H1 (cell line): ENCODE measurements around the gene SLC22A14. TPM values are rescaled to one million over a fixed set of nuclear protein-coding genes. Genes with fewer than 3 reads are reported as not detected.

ENCODE experiments used
- CTCF ChIA-PET: fragments of 300-600 bp; sonication (Branson Sonifier 250); formaldehyde crosslinking; loops from one replicate; lab custom pipeline; 2021; ENCODE audit not compliant: partially characterized antibody; lab: Charles Lee
- POLR2A ChIA-PET: fragments of 300-600 bp; sonication (Branson Sonifier 250); formaldehyde crosslinking; loops from one replicate; lab custom pipeline; 2021; ENCODE audit warnings: inconsistent platforms; ENCODE audit not compliant: partially characterized antibody; lab: Charles Lee
- DNase-seq, 2 experiments: peaks; one replicate each; pipeline versions ENCODE4 v3.0.0 to v3.0.0-alpha.2; 2010 to 2022; ENCODE audit warnings: low spot score in 2 of 2, low read depth in 1 of 2, mixed read lengths in 1 of 2
- FAIRE-seq: peaks from 2 replicates; lab custom pipeline; 2011; peaks lifted over from hg19 to GRCh38; lab: Jason Lieb, UNC
- H2AFZ ChIP-seq: 2 replicates; pipeline ENCODE4 v1.8.1; 2012; ENCODE audit warnings: low read length, inconsistent platforms
- H2AK5ac ChIP-seq: 2 replicates; pipeline ENCODE4 v1.6.1; 2013; ENCODE audit warnings: low read depth, low read length
- H2BK120ac ChIP-seq: replicated peaks from 2 replicates; pipeline ENCODE3; 2013; ENCODE audit warnings: low read depth, low read length, inconsistent platforms
- H2BK12ac ChIP-seq: 2 replicates; pipeline ENCODE4 v1.6.1; 2013; ENCODE audit warnings: low read depth, low read length
- H2BK15ac ChIP-seq: 2 replicates; pipeline ENCODE4 v1.6.1; 2013; ENCODE audit warnings: low read length
- H2BK20ac ChIP-seq: 2 replicates; pipeline ENCODE4 v1.6.1; 2013; ENCODE audit warnings: low read length
- H2BK5ac ChIP-seq: 2 replicates; pipeline ENCODE4 v1.6.1; 2013; ENCODE audit warnings: low read depth, low read length
- H3K14ac ChIP-seq: 2 replicates; pipeline ENCODE4 v1.6.1; 2013; ENCODE audit warnings: inconsistent platforms; ENCODE audit not compliant: insufficient read length
- H3K18ac ChIP-seq: 2 replicates; pipeline ENCODE4 v1.6.1; 2013; ENCODE audit warnings: low read length; ENCODE audit errors: extremely low read depth
- H3K23ac ChIP-seq: 2 replicates; pipeline ENCODE4 v1.6.1; 2013; ENCODE audit warnings: inconsistent platforms; ENCODE audit not compliant: insufficient read length
- H3K23me2 ChIP-seq: 2 replicates; pipeline ENCODE4 v1.6.1; 2013; ENCODE audit warnings: low read depth, low read length
- H3K27ac ChIP-seq: 2 replicates; pipeline ENCODE4 v1.6.1; 2011; ENCODE audit warnings: low read depth, low read length, inconsistent platforms
- H3K27me3 ChIP-seq, 4 experiments: replicated peaks in 1 of 4; 1 replicate in 1 of 4; 2 replicates in 3 of 4; pipeline versions ENCODE4 v1.6.1 to v1.8.1; 2011 to 2013; ENCODE audit warnings: low read length in 3 of 4, mild to moderate bottlenecking in 3 of 4, inconsistent platforms in 2 of 4, mixed read lengths in 2 of 4, moderate library complexity in 1 of 4; ENCODE audit not compliant: control insufficient read depth in 3 of 4, insufficient read depth in 3 of 4; ENCODE audit errors: extremely low read depth in 1 of 4
- H3K36me3 ChIP-seq, 4 experiments: 2 replicates each; pipeline versions ENCODE4 v1.6.1 to v1.8.1; 2011 to 2013; ENCODE audit warnings: mild to moderate bottlenecking in 4 of 4, low read length in 3 of 4, moderate library complexity in 2 of 4, control low read depth in 1 of 4, inconsistent platforms in 1 of 4; ENCODE audit not compliant: insufficient read depth in 4 of 4, control insufficient read depth in 2 of 4
- H3K4ac ChIP-seq: replicated peaks from 2 replicates; pipeline ENCODE3; 2013; ENCODE audit warnings: low read length, low read depth, mixed read lengths, inconsistent platforms; ENCODE audit not compliant: insufficient read length
- H3K4me1 ChIP-seq, 4 experiments: replicated peaks in 1 of 4; 1 replicate in 1 of 4; 2 replicates in 3 of 4; pipeline versions ENCODE4 v1.6.1 to v1.8.1; 2011 to 2013; ENCODE audit warnings: low read length in 3 of 4, inconsistent platforms in 2 of 4, mixed read lengths in 1 of 4; ENCODE audit not compliant: insufficient read depth in 4 of 4, control insufficient read depth in 3 of 4
- H3K4me2 ChIP-seq, 2 experiments: 2 replicates each; pipeline versions ENCODE4 v1.6.1 to v1.8.1; 2011 to 2013; ENCODE audit warnings: low read depth in 2 of 2, low read length in 2 of 2, control low read depth in 1 of 2, inconsistent platforms in 1 of 2, mild to moderate bottlenecking in 1 of 2; ENCODE audit not compliant: insufficient read depth in 1 of 2
- H3K4me3 ChIP-seq, 4 experiments: fragments of 200-600, 300-600 bp in 1 of 4; sonication (generic), shearing (Covaris generic), sonication (Bioruptor Twin) in 1 of 4; 2 replicates each; pipeline versions ENCODE4 v1.5.1 to v1.8.1; 2011 to 2016; ENCODE audit warnings: low read length in 4 of 4, low read depth in 3 of 4, control low read depth in 2 of 4, inconsistent platforms in 2 of 4, mild to moderate bottlenecking in 2 of 4, mixed read lengths in 1 of 4, moderate library complexity in 1 of 4; ENCODE audit not compliant: insufficient read depth in 2 of 4; ENCODE audit errors: extremely low read depth in 1 of 4
- H3K56ac ChIP-seq: replicated peaks from 2 replicates; pipeline ENCODE3; 2013; ENCODE audit warnings: low read depth, mild to moderate bottlenecking, mixed read lengths, low read length, inconsistent platforms; ENCODE audit not compliant: insufficient read length
- H3K79me1 ChIP-seq: 2 replicates; pipeline ENCODE4 v1.6.1; 2013; ENCODE audit warnings: low read depth, low read length, control low read depth
- H3K79me2 ChIP-seq, 2 experiments: 2 replicates each; pipeline versions ENCODE4 v1.6.1 to v1.8.1; 2012 to 2013; ENCODE audit warnings: low read length in 2 of 2, mild to moderate bottlenecking in 2 of 2, inconsistent platforms in 1 of 2; ENCODE audit not compliant: insufficient read depth in 2 of 2, control insufficient read depth in 1 of 2
- H3K9ac ChIP-seq, 4 experiments: replicated peaks in 1 of 4; 1 replicate in 1 of 4; 2 replicates in 3 of 4; pipeline versions ENCODE4 v1.6.1 to v1.8.1; 2011 to 2013; ENCODE audit warnings: low read depth in 3 of 4, low read length in 3 of 4, control low read depth in 2 of 4, mild to moderate bottlenecking in 2 of 4, moderate library complexity in 2 of 4, inconsistent platforms in 1 of 4; ENCODE audit errors: extremely low read depth in 1 of 4
- H3K9me3 ChIP-seq, 2 experiments: 2 replicates each; pipeline versions ENCODE4 v1.6.1 to v1.8.1; 2012 to 2013; ENCODE audit warnings: mild to moderate bottlenecking in 2 of 2, moderate library complexity in 2 of 2, control low read depth in 1 of 2, inconsistent platforms in 1 of 2, low read depth in 1 of 2, low read length in 1 of 2, mixed read lengths in 1 of 2; ENCODE audit not compliant: insufficient read depth in 2 of 2
- H4K20me1 ChIP-seq, 2 experiments: replicated peaks in 1 of 2; 2 replicates each; pipeline versions ENCODE3 to v1.8.1; 2011 to 2013; ENCODE audit warnings: inconsistent platforms in 2 of 2, low read length in 2 of 2, mild to moderate bottlenecking in 1 of 2; ENCODE audit not compliant: insufficient read depth in 2 of 2, control insufficient read depth in 1 of 2
- H4K5ac ChIP-seq: 2 replicates; pipeline ENCODE4 v1.6.1; 2013; ENCODE audit warnings: low read length, low read depth, mixed read lengths, inconsistent platforms; ENCODE audit not compliant: insufficient read length
- H4K8ac ChIP-seq: 2 replicates; pipeline ENCODE4 v1.8.0; 2013; ENCODE audit warnings: mild to moderate bottlenecking, moderate library complexity, low read length, inconsistent platforms; ENCODE audit not compliant: insufficient read depth; ENCODE audit errors: extremely low read depth
- H4K91ac ChIP-seq: replicated peaks from 2 replicates; pipeline ENCODE3; 2013; ENCODE audit warnings: low read length, mixed read lengths, inconsistent platforms; ENCODE audit not compliant: insufficient read length
- ASH2L ChIP-seq: fragments of 200-600, 300-600 bp; sonication (generic); IDR thresholded peaks from one replicate; pipeline ENCODE4 v1.7.1; 2017; ENCODE audit warnings: low read length
- BACH1 ChIP-seq: IDR thresholded peaks from 2 replicates; pipeline ENCODE4 v1.6.1; 2012; ENCODE audit warnings: low read length, improper control_type of control experiment
- BRCA1 ChIP-seq: IDR thresholded peaks from 2 replicates; pipeline ENCODE4 v1.6.1; 2012; ENCODE audit warnings: low read depth, low read length, improper control_type of control experiment
- CEBPB ChIP-seq: IDR thresholded peaks from 2 replicates; pipeline ENCODE4 v1.6.1; 2012; ENCODE audit warnings: low read depth, low read length
- CHD2 ChIP-seq: IDR thresholded peaks from 2 replicates; pipeline ENCODE4 v1.6.1; 2012; ENCODE audit warnings: low read length, improper control_type of control experiment
- EGR1 ChIP-seq: IDR thresholded peaks from 2 replicates; pipeline ENCODE4 v1.6.1; 2011; ENCODE audit warnings: low read depth, low read length, borderline replicate concordance
- EZH2 ChIP-seq: fragments of 200-600 bp; sonication (generic); IDR thresholded peaks from 2 replicates; pipeline ENCODE4 v1.7.1; 2012; ENCODE audit warnings: low read depth, mild to moderate bottlenecking, moderate library complexity, low read length, inconsistent platforms; ENCODE audit not compliant: severe bottlenecking
- HDAC2 ChIP-seq, 2 experiments: fragments of 300-600 bp in 1 of 2; sonication (generic) in 1 of 2; IDR thresholded peaks; 2 replicates each; pipeline ENCODE4 v1.6.1; 2011 to 2012; ENCODE audit warnings: low read depth in 2 of 2, low read length in 2 of 2, mild to moderate bottlenecking in 2 of 2, moderate library complexity in 2 of 2, borderline replicate concordance in 1 of 2, inconsistent platforms in 1 of 2
- POU5F1 ChIP-seq: IDR thresholded peaks from 2 replicates; pipeline ENCODE4 v1.6.1; 2011; ENCODE audit warnings: low read depth, mild to moderate bottlenecking, low read length, moderate library complexity
- SIX5 ChIP-seq: IDR thresholded peaks from 2 replicates; pipeline ENCODE4 v1.6.1; 2011; ENCODE audit warnings: mild to moderate bottlenecking, low read depth, low read length
- SP2 ChIP-seq: IDR thresholded peaks from 2 replicates; pipeline ENCODE4 v1.6.1; 2012; ENCODE audit warnings: mild to moderate bottlenecking, low read length, inconsistent platforms
- SUZ12 ChIP-seq: fragments of 200-600 bp; sonication (generic); IDR thresholded peaks from 2 replicates; pipeline ENCODE4 v1.6.1; 2012; ENCODE audit warnings: mild to moderate bottlenecking, inconsistent platforms, low read length, moderate library complexity, mixed read lengths
- TAF1 ChIP-seq: IDR thresholded peaks from 2 replicates; pipeline ENCODE4 v1.6.1; 2011; ENCODE audit warnings: mild to moderate bottlenecking, low read depth, low read length
- WGBS, 2 experiments: shearing (Covaris generic) in 1 of 2; methylation state at CpG; one replicate each; pipeline versions ENCODE4 v1.1.6 to v1.1.7; 2013 to 2015; ENCODE audit warnings: low lambda C conversion rate in 2 of 2, mixed read lengths in 2 of 2, inconsistent platforms in 1 of 2, low coverage in 1 of 2, missing lambda C conversion rate in 1 of 2; ENCODE audit not compliant: insufficient replicate concordance in 2 of 2, insufficient coverage in 1 of 2, insufficient read length in 1 of 2; ENCODE audit errors: extremely low coverage in 1 of 2, missing lambda C conversion rate in 1 of 2; 5-methylcytosine and 5-hydroxymethylcytosine counted together
- polyA plus RNA-seq, 7 experiments: library from polyadenylated mRNA; depleted of rRNA in 3 of 7; stranded (reverse) in 5 of 7; unstranded in 2 of 7; fragments of >200 nt in 5 of 7; fragments of 200-250 nt in 2 of 7; gene quantifications; 1 replicate in 5 of 7; 2 replicates in 1 of 7; 4 replicates in 1 of 7; pipeline versions ENCODE4 v1.2.1 to v1.2.3, GENCODE V29; 2011 to 2013; ENCODE audit warnings: missing spikeins in 2 of 7, mixed read lengths in 2 of 7
- total RNA-seq: library from RNA; stranded (reverse); fragmentation: NEBNext Ultra II Directional; extraction: Animal tissue kit (Norgen Biotek cat#: 25700); gene quantifications from 2 replicates; pipeline ENCODE4 v1.2.1, GENCODE V29; 2021
- TF ChIP-seq, protein P1 (sequence below): IDR thresholded peaks from 2 replicates; pipeline ENCODE4 v1.6.1; 2012; ENCODE audit warnings: low read length, inconsistent platforms

Gene SLC22A14
- total and polyA plus RNA-seq, 2 of the 8 experiments (the other 6 are each of a cell fraction or from before 2014, with no cell fraction given), result 0.03 TPM; not detected in 1

DNA sequence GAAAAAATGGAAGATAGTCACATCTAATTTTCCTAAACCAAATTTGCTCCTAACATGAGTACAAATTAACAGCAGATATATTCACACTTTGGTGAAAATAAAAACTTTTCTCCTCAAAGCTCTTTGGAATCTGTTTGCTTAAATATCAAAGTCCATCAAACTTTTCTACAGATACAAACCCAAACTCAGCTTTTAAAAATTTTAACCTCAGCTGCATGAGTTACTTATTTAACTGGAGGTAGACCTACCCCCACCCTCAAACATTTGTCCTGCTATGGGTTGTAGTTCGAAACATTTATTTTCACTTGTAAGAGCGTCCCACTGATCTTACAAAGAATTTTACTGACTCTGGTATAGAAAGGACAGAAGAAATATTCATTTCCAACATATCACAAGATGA lies 55.6 kb downstream of the SLC22A14 start:
- no peak overlapping the region for H3K27ac ChIP-seq
- DNase-seq (no peak), FAIRE-seq (no peak)
- WGBS, 2 experiments, result 88% methylated on average over 2 of the region's 2 CpGs; no CpG with 5 or more reads in 1 of the 2 experiments
- H2BK20ac ChIP-seq, result no peak overlapping the region
- no peak overlapping the region for H3K18ac ChIP-seq
- no peak overlapping the region for H2BK12ac ChIP-seq
- no peak overlapping the region for H2AK5ac ChIP-seq
- H3K4ac ChIP-seq, result no peak overlapping the region
- no peak overlapping the region for H3K14ac ChIP-seq
- H4K5ac ChIP-seq, result no peak overlapping the region
- H3K79me2 ChIP-seq, result no peaks in the 10 kb centered on the region
- ChIA-PET CTCF (interaction anchor here (0.9 to 1.0 kb wide), 2 partner anchors 9 to 13 kb away, joined by 3 to 4 read pairs; partner anchors contain the start of gene XYLB), POLR2A (no interaction called here)
- no peak overlapping the region for H3K4me2 ChIP-seq
- H3K9me3 ChIP-seq, result no peaks in the 10 kb centered on the region
- H3K4me3 ChIP-seq, result no peak overlapping the region
- H3K36me3 ChIP-seq, result no peaks in the 10 kb centered on the region
- H3K27me3 ChIP-seq, result no peaks in the 10 kb centered on the region; a peak in 1 of 7 replicates
- H4K20me1 ChIP-seq, result no peaks in the 10 kb centered on the region
- no peak overlapping the region for H4K91ac ChIP-seq
- no peak overlapping the region for H3K56ac ChIP-seq
- H3K23me2 ChIP-seq, result no peaks in the 10 kb centered on the region
- H3K4me1 ChIP-seq, result no peaks in the 10 kb centered on the region
- H2AFZ ChIP-seq, result no peak overlapping the region
- H2BK120ac ChIP-seq, result no peak overlapping the region
- no peak overlapping the region for H4K8ac ChIP-seq
- H2BK15ac ChIP-seq, result no peak overlapping the region
- H3K79me1 ChIP-seq, result no peaks in the 10 kb centered on the region
- H3K9ac ChIP-seq, result no peak overlapping the region
- no peak overlapping the region for H3K23ac ChIP-seq
- no peak overlapping the region for H2BK5ac ChIP-seq
- TF ChIP-seq ASH2L (no peak), EZH2 (no peak), EGR1 (no peak), SUZ12 (no peak), HDAC2 (IDR thresholded peaks at IDR 0.05; ENCODE audit: borderline replicate concordance in 1 of 2, low read depth in 2 of 2, low read length in 2 of 2) (no peak), CHD2 (no peak), BRCA1 (no peak), BACH1 (no peak), SIX5 (no peak), TAF1 (no peak), CEBPB (no peak), POU5F1 (no peak), SP2 (no peak)
- TF ChIP-seq, protein P1, sequence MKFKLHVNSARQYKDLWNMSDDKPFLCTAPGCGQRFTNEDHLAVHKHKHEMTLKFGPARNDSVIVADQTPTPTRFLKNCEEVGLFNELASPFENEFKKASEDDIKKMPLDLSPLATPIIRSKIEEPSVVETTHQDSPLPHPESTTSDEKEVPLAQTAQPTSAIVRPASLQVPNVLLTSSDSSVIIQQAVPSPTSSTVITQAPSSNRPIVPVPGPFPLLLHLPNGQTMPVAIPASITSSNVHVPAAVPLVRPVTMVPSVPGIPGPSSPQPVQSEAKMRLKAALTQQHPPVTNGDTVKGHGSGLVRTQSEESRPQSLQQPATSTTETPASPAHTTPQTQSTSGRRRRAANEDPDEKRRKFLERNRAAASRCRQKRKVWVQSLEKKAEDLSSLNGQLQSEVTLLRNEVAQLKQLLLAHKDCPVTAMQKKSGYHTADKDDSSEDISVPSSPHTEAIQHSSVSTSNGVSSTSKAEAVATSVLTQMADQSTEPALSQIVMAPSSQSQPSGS, result no peak
